IMR-90 (cell line): Measurements from ENCODE around the gene ELAVL1. TPM values are rescaled to one million over a fixed set of nuclear protein-coding genes. Genes with fewer than 3 reads are reported as not detected.

Source experiments
- ATAC-seq: fragments of 200-7000 bp; cut with Tn5 transposase; 2 replicates; pipeline ENCODE4 v1.9.1; 2020; ENCODE audit warnings: low read depth, mild to moderate bottlenecking, moderate library complexity
- BruUV-seq: library from RNA; stranded (reverse); fragments of 400-500 nt; replicated peaks from 2 replicates; lab custom pipeline; 2021; lab: Mats Ljungman, UMichigan
- CTCF ChIA-PET: fragments of 300-600 bp; formaldehyde crosslinking; extraction: SDS; loops from one replicate; lab custom pipeline; 2021; ENCODE audit warnings: antibody characterized with exemption; lab: Yijun Ruan, JAX
- POLR2A ChIA-PET: fragments of 300-600 bp; sonication (Branson Sonifier 250); formaldehyde crosslinking; loops from one replicate; lab custom pipeline; 2022; ENCODE audit warnings: antibody characterized with exemption; ENCODE audit not compliant: unreplicated experiment; lab: Charles Lee
- DNase-seq: peaks from one replicate; pipeline ENCODE4 v3.0.0; 2013
- H2AFZ ChIP-seq: replicated peaks from 2 replicates; pipeline ENCODE3; 2013; ENCODE audit warnings: low read length, mild to moderate bottlenecking; ENCODE audit not compliant: poor library complexity
- H2AK5ac ChIP-seq: 2 replicates; pipeline ENCODE4 v1.6.1; 2013; ENCODE audit warnings: low read depth, low read length, inconsistent platforms
- H2AK9ac ChIP-seq: replicated peaks from 2 replicates; pipeline ENCODE3; 2013; ENCODE audit warnings: mild to moderate bottlenecking, low read depth, low read length, moderate library complexity; ENCODE audit not compliant: poor library complexity
- H2BK120ac ChIP-seq: 2 replicates; pipeline ENCODE4 v1.6.1; 2013; ENCODE audit warnings: low read depth, low read length, inconsistent platforms
- H2BK15ac ChIP-seq: 3 replicates; pipeline ENCODE4 v1.6.1; 2013; ENCODE audit warnings: low read depth, low read length, inconsistent platforms
- H2BK20ac ChIP-seq: 2 replicates; pipeline ENCODE4 v1.6.1; 2013; ENCODE audit warnings: low read depth, mild to moderate bottlenecking, inconsistent platforms, low read length, moderate library complexity
- H2BK5ac ChIP-seq: 2 replicates; pipeline ENCODE4 v1.6.1; 2013; ENCODE audit warnings: mild to moderate bottlenecking, low read depth, low read length, inconsistent platforms; ENCODE audit not compliant: poor library complexity, severe bottlenecking
- H3K14ac ChIP-seq: replicated peaks from 2 replicates; pipeline ENCODE4 v1.6.1; 2013; ENCODE audit warnings: low read depth, low read length, inconsistent platforms
- H3K18ac ChIP-seq: 2 replicates; pipeline ENCODE4 v1.6.1; 2013; ENCODE audit warnings: low read depth, low read length, control low read depth
- H3K23ac ChIP-seq: 2 replicates; pipeline ENCODE4 v1.6.1; 2013; ENCODE audit warnings: low read depth, low read length, inconsistent platforms
- H3K27ac ChIP-seq: 2 replicates; pipeline ENCODE4 v1.5.1; 2013; ENCODE audit warnings: mild to moderate bottlenecking, control low read depth, low read length; ENCODE audit not compliant: insufficient read depth
- H3K27me3 ChIP-seq: 2 replicates; pipeline ENCODE4 v1.6.1; 2013; ENCODE audit warnings: low read length; ENCODE audit not compliant: control insufficient read depth, insufficient read depth
- H3K36me3 ChIP-seq: 2 replicates; pipeline ENCODE4 v1.6.1; 2013; ENCODE audit warnings: low read length, mixed read lengths; ENCODE audit not compliant: control insufficient read depth, insufficient read depth
- H3K4ac ChIP-seq: 2 replicates; pipeline ENCODE4 v1.6.1; 2013; ENCODE audit warnings: low read depth, low read length, inconsistent platforms
- H3K4me1 ChIP-seq: 2 replicates; pipeline ENCODE4 v1.6.1; 2013; ENCODE audit warnings: low read length, mixed read lengths; ENCODE audit not compliant: control insufficient read depth, insufficient read depth
- H3K4me2 ChIP-seq: 2 replicates; pipeline ENCODE4 v1.6.1; 2013; ENCODE audit warnings: low read depth, mild to moderate bottlenecking, control low read depth, low read length, moderate library complexity
- H3K4me3 ChIP-seq: 2 replicates; pipeline ENCODE4 v1.5.1; 2013; ENCODE audit warnings: low read depth, mild to moderate bottlenecking, control low read depth, low read length, moderate library complexity; ENCODE audit not compliant: insufficient read depth
- H3K56ac ChIP-seq: 2 replicates; pipeline ENCODE4 v1.6.1; 2013; ENCODE audit warnings: low read length, inconsistent platforms; ENCODE audit not compliant: insufficient read depth; ENCODE audit errors: extremely low read depth
- H3K79me1 ChIP-seq, 2 experiments: 2 replicates each; pipeline ENCODE4 v1.6.1; 2013; ENCODE audit warnings: low read length in 2 of 2, inconsistent platforms in 1 of 2, low read depth in 1 of 2
- H3K9ac ChIP-seq: 2 replicates; pipeline ENCODE4 v1.6.1; 2013; ENCODE audit warnings: low read depth, low read length, control low read depth
- H3K9me1 ChIP-seq: 2 replicates; pipeline ENCODE4 v1.6.1; 2013; ENCODE audit warnings: low read length, inconsistent platforms; ENCODE audit not compliant: insufficient read depth
- H3K9me3 ChIP-seq: 2 replicates; pipeline ENCODE4 v1.6.1; 2013; ENCODE audit warnings: low read length; ENCODE audit not compliant: control insufficient read depth, insufficient read depth
- H4K20me1 ChIP-seq: 2 replicates; pipeline ENCODE4 v1.6.1; 2013; ENCODE audit warnings: low read length, inconsistent platforms; ENCODE audit not compliant: insufficient read depth
- H4K5ac ChIP-seq: 2 replicates; pipeline ENCODE4 v1.6.1; 2013; ENCODE audit warnings: mild to moderate bottlenecking, low read depth, low read length, control low read depth
- H4K8ac ChIP-seq, 2 experiments: 2 replicates each; pipeline ENCODE4 v1.6.1; 2013; ENCODE audit warnings: low read depth in 2 of 2, low read length in 2 of 2, control low read depth in 1 of 2, inconsistent platforms in 1 of 2
- H4K91ac ChIP-seq: 2 replicates; pipeline ENCODE4 v1.6.1; 2013; ENCODE audit warnings: low read depth, low read length, inconsistent platforms; ENCODE audit not compliant: insufficient read depth
- BHLHE40 ChIP-seq: fragments of 150-350 bp; IDR thresholded peaks from 2 replicates; pipeline ENCODE4 v1.6.1; 2016; ENCODE audit warnings: mild to moderate bottlenecking, low read depth, low read length
- CEBPB ChIP-seq: IDR thresholded peaks from 2 replicates; pipeline ENCODE4 v1.6.1; 2012; ENCODE audit warnings: low read depth, low read length, improper control_type of control experiment
- CHD1 ChIP-seq: IDR thresholded peaks from 2 replicates; pipeline ENCODE4 v1.6.1; 2012; ENCODE audit warnings: low read depth, low read length, improper control_type of control experiment
- FOS ChIP-seq: fragments of 150-350 bp; IDR thresholded peaks from 2 replicates; pipeline ENCODE4 v1.6.1; 2016; ENCODE audit warnings: low read depth, low read length
- MAFK ChIP-seq: IDR thresholded peaks from 2 replicates; pipeline ENCODE4 v1.6.1; 2012; ENCODE audit warnings: low read depth, low read length, improper control_type of control experiment
- MAZ ChIP-seq: IDR thresholded peaks from 2 replicates; pipeline ENCODE4 v1.6.1; 2012; ENCODE audit warnings: low read depth, mild to moderate bottlenecking, low read length, improper control_type of control experiment, moderate library complexity, borderline replicate concordance
- MXI1 ChIP-seq: IDR thresholded peaks from 2 replicates; pipeline ENCODE4 v1.6.1; 2012; ENCODE audit warnings: low read depth, mild to moderate bottlenecking, low read length, moderate library complexity, borderline replicate concordance
- NFE2L2 ChIP-seq: fragments of 150-350 bp; IDR thresholded peaks from 2 replicates; pipeline ENCODE4 v1.6.1; 2016; ENCODE audit warnings: low read depth, mild to moderate bottlenecking, low read length
- POLR2A ChIP-seq: IDR thresholded peaks from 2 replicates; pipeline ENCODE4 v1.6.1; 2012; ENCODE audit warnings: mild to moderate bottlenecking, low read depth, low read length
- RAD21 ChIP-seq: IDR thresholded peaks from 2 replicates; pipeline ENCODE4 v1.6.1; 2012; ENCODE audit warnings: low read length, improper control_type of control experiment
- RCOR1 ChIP-seq: IDR thresholded peaks from 2 replicates; pipeline ENCODE4 v1.6.1; 2012; ENCODE audit warnings: mild to moderate bottlenecking, low read length, improper control_type of control experiment; ENCODE audit not compliant: insufficient replicate concordance
- RFX5 ChIP-seq: IDR thresholded peaks from 2 replicates; pipeline ENCODE4 v1.8.0; 2012; ENCODE audit warnings: low read depth, mild to moderate bottlenecking, low read length, moderate library complexity
- SMC3 ChIP-seq: fragments of 150-350 bp; IDR thresholded peaks from 2 replicates; pipeline ENCODE4 v1.6.1; 2016; ENCODE audit warnings: low read depth, mild to moderate bottlenecking, antibody characterized with exemption, low read length, moderate library complexity
- WGBS, 2 experiments: methylation state at CpG; one replicate each; pipeline versions ENCODE4 v1.1.5 to v1.1.7; 2013; ENCODE audit warnings: missing lambda C conversion rate in 2 of 2; ENCODE audit not compliant: insufficient read length in 1 of 2; ENCODE audit errors: extremely low coverage in 2 of 2; 5-methylcytosine and 5-hydroxymethylcytosine counted together
- dilution Hi-C: fragments of 300-500 bp; cut with HindIII; formaldehyde crosslinking; loops from one replicate; pipeline ENCODE4 v1.14.3; 2018; ENCODE audit warnings: low sequenced_read_pairs; ENCODE audit not compliant: unreplicated experiment
- in situ Hi-C: fragments of 300-500 bp; cut with MboI; formaldehyde crosslinking; loops from 3 replicates; pipeline ENCODE4 v1.14.3; 2019; ENCODE audit warnings: low sequenced_read_pairs, inconsistent platforms, mixed read lengths
- intact Hi-C: fragments of 100-400 bp; cut with micrococcal nuclease; formaldehyde crosslinking; loops from 2 replicates; pipeline ENCODE4 v1.10.0; 2022
- polyA plus RNA-seq, 3 experiments: library from polyadenylated mRNA; depleted of rRNA; stranded (reverse); fragments of >200 nt; gene quantifications; 2 replicates each; pipeline ENCODE4 v1.2.3, GENCODE V29; 2012; ENCODE audit warnings: low replicate concordance in 1 of 3
- total RNA-seq: library from RNA; depleted of rRNA; stranded (reverse); fragments of >200 nt; gene quantifications from 2 replicates; pipeline ENCODE4 v1.2.3, GENCODE V29; 2012
- TF ChIP-seq, protein P1 (sequence below): fragments of 150-350 bp; IDR thresholded peaks from 2 replicates; pipeline ENCODE4 v1.6.1; 2017; ENCODE audit warnings: mild to moderate bottlenecking, antibody characterized with exemption, low read length, low read depth
- TF ChIP-seq, protein P2 (sequence below): fragments of 150-350 bp; IDR thresholded peaks from 2 replicates; pipeline ENCODE4 v1.6.1; 2016; ENCODE audit warnings: low read depth, mild to moderate bottlenecking, low read length, moderate library complexity, borderline replicate concordance
- TF ChIP-seq, protein P3 (sequence below): conservative IDR thresholded peaks from 2 replicates; pipeline ENCODE4 v1.5.1; 2012; ENCODE audit warnings: mild to moderate bottlenecking, low read depth, low read length, improper control_type of control experiment

Gene ELAVL1
- total and polyA plus RNA-seq, 2 of the 4 experiments (the other 2 are of a cell fraction) = 55.6 to 59.0 TPM

- TF ChIP-seq, protein P1, sequence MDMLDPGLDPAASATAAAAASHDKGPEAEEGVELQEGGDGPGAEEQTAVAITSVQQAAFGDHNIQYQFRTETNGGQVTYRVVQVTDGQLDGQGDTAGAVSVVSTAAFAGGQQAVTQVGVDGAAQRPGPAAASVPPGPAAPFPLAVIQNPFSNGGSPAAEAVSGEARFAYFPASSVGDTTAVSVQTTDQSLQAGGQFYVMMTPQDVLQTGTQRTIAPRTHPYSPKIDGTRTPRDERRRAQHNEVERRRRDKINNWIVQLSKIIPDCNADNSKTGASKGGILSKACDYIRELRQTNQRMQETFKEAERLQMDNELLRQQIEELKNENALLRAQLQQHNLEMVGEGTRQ = no peak
- TF ChIP-seq MAFK (no peak), SMC3 (no peak), CHD1 (no peak), NFE2L2 (no peak), BHLHE40 (no peak), RFX5 (no peak), CEBPB (no peak), MXI1 (no peak), RCOR1 (no peak), RAD21 (no peak), POLR2A (no peak), MAZ (no peak), FOS (no peak)
- TF ChIP-seq, protein P2, sequence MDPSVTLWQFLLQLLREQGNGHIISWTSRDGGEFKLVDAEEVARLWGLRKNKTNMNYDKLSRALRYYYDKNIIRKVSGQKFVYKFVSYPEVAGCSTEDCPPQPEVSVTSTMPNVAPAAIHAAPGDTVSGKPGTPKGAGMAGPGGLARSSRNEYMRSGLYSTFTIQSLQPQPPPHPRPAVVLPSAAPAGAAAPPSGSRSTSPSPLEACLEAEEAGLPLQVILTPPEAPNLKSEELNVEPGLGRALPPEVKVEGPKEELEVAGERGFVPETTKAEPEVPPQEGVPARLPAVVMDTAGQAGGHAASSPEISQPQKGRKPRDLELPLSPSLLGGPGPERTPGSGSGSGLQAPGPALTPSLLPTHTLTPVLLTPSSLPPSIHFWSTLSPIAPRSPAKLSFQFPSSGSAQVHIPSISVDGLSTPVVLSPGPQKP = no peak
- TF ChIP-seq, protein P3, sequence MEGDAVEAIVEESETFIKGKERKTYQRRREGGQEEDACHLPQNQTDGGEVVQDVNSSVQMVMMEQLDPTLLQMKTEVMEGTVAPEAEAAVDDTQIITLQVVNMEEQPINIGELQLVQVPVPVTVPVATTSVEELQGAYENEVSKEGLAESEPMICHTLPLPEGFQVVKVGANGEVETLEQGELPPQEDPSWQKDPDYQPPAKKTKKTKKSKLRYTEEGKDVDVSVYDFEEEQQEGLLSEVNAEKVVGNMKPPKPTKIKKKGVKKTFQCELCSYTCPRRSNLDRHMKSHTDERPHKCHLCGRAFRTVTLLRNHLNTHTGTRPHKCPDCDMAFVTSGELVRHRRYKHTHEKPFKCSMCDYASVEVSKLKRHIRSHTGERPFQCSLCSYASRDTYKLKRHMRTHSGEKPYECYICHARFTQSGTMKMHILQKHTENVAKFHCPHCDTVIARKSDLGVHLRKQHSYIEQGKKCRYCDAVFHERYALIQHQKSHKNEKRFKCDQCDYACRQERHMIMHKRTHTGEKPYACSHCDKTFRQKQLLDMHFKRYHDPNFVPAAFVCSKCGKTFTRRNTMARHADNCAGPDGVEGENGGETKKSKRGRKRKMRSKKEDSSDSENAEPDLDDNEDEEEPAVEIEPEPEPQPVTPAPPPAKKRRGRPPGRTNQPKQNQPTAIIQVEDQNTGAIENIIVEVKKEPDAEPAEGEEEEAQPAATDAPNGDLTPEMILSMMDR = no peak
- Histone ChIP-seq H2BK120ac (no peak overlapping the region), H4K91ac (no peak overlapping the region), H4K5ac (no peak overlapping the region), H3K18ac (no peak overlapping the region), H3K27ac (no peak overlapping the region), H2AFZ (no peak overlapping the region), H3K23ac (no peak overlapping the region), H3K27me3 (no peaks in the 10 kb centered on the region; the same call in 1 of the 2 replicates), H3K14ac (no peak overlapping the region), H3K4me1 (peaks cover 6% of the 10 kb centered on the region), H3K4me2 (no peak overlapping the region), H3K36me3 (peaks cover 34% of the 10 kb centered on the region), H3K79me1 (peaks cover 7 to 33% of the 10 kb centered on the region in 2 experiments; a peak in 3 of 4 replicates), H4K8ac (no peak overlapping the region), H3K9ac (no peak overlapping the region), H3K4me3 (no peak overlapping the region), H2AK9ac (no peak overlapping the region), H2BK5ac (no peak overlapping the region), H3K9me3 (no peaks in the 10 kb centered on the region), H4K20me1 (peaks cover 45% of the 10 kb centered on the region), H2AK5ac (no peak overlapping the region), H2BK20ac (no peak overlapping the region), H3K56ac (no peak overlapping the region), H2BK15ac (no peak overlapping the region), H3K4ac (no peak overlapping the region), H3K9me1 (peaks cover 4% of the 10 kb centered on the region; the same call in 1 of the 2 replicates)
- ChIA-PET CTCF (no interaction called here), POLR2A (no interaction called here)
- no CpG with 5 or more reads among the region's 21 CpGs for WGBS, 2 experiments
- no TSS peak for BruUV-seq
- intact Hi-C loops (no loop called here), dilution Hi-C loops (no loop called here), in situ Hi-C loops (no loop called here)
- DNase-seq = no peak
- no peak for ATAC-seq
Measured at GRCh38 chr19:7909471-7910067, 95.9 kb downstream of the ELAVL1 start.
